Stimulated activated CD8-positive, alpha-beta memory T cell treated with anti-CD3 and anti-CD28 coated beads, Interleukin-7, amount 100 ng/mL, for 4 hours (primary cell): ENCODE measurements around the gene LRRC31.

Experiments
- DNase-seq, 2 donors: peaks; one replicate each; pipeline ENCODE4 v3.0.0-alpha.2; 2020; ENCODE audit warnings: low read depth in 2 of 2

The LRRC31 gene

DNA sequence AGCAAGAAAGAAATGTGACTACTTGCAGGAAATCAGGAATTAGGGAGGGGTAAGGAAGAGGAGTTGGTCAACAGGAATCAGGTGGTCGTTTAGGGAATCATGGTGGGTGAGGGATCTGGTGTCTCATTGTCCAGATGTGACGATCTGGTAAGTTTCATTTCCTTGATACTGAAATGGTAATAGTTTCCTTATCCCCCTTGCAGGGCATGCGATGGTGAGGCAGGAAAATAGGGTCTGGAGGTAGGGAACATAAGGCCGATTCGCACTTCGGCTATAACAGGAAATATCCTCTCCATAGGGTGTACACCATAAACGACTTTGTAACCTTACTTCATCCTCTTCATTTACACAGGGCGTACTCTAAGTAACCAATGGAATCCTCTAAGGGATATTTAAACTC lies 56.5 kb downstream of the LRRC31 start:
- no peak for DNase-seq

GRCh38 chr3:169812332-169813235 lies 57.2 kb downstream of the LRRC31 start, which contains the start of the genes LRRC34 and LRRIQ4:
TSS of gene LRRC34 (minus strand) at chr3:169812904. CDS start at chr3:169812548, 356 bp downstream.
TSS of gene LRRIQ4 (plus strand) at chr3:169812870. CDS start at chr3:169821922, 9,052 bp downstream.
- peak; percentile 52 to 61 for DNase-seq

GRCh38 chr3:169811631-169812331 lies 58.0 kb downstream of the LRRC31 start:
- DNase-seq, result no peak

GRCh38 chr3:169809230-169809795 lies 60.4 kb downstream of the LRRC31 start:
- no peak for DNase-seq

- no peak for DNase-seq
These were observed 65.1 kb downstream of the LRRC31 start for GRCh38 chr3:169804681-169805080.

- no peak for DNase-seq
These were observed 77.4 kb downstream of the LRRC31 start for GRCh38 chr3:169792359-169792758.

DNA sequence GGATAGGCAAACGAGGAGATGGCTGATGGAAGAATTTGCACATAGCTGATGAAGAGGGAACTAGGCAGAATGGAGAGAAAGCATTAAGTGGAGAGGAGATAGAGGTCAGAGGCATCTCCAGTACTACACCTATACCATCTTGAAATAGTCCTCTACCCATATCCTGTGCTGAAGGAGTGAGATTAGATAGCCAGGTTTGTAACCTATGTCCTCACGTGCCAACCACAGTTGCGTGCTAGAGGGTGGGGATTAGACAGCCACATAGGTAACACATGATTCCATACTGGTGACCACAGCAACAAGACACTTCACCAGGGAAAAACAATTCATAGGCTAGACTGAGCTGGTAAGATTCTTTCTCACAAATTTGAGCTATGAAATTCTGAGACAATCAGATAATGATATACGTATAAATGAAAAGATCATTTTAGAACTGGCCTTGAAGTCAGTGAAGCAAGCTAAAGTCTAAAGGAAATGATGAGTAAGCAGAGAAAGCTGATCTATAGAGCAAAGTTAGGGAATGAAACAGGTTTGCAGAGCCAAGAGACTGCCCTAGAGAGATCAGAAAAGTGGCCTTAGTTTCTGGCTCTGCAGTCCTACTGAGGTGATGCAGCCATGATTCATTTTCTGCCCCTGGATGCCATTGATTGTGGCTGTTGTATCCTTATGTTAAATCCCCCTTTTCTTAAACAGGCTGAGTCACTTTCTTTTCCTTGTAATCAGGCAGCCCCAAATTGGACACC lies 78.9 kb downstream of the LRRC31 start:
- no peak for DNase-seq

- no peak for DNase-seq
These were observed 79.5 kb downstream of the LRRC31 start for GRCh38 chr3:169790219-169790618.
